ENCODE results near the gene JTB. TPM values are rescaled to one million over a fixed set of nuclear protein-coding genes. Genes with fewer than 3 reads are reported as not detected.
A peak's percentile ranks its signal among the peaks of the same experiment; 100 is the strongest.

The JTB gene
- total RNA-seq, 2 experiments from 2014 or later = 134 to 136 TPM

DNA sequence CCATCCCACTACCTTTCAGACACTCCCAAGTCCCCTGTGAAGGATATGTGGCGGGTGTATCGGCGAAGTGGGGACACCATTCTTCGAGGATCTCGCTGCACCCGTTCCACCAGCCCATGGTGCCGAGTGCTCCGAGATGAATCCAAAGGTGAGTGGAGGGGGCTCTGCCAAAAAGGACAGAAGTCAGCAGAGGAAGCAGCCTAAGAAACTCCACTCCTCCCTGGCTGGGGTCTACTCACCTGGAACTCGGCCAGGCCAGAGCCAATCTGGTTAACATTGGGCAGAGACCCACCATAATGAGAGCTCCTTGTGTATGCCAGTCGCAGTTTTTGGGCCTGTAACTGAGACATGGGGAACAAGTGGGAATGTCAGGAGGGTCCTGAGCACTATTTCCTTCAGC is 22.6 kb downstream of the JTB start:
- CTCF ChIA-PET = interaction anchor here (1.1 kb wide), 1 partner anchor 9 kb away, joined by 4 read pairs; the partner anchor contains the start of gene DENND4B
- H3K4me3 Mint-ChIP-seq = no peak overlapping the region

GRCh38 chr1:153953859-153954365 is 23.6 kb downstream of the JTB start:
- Mint-ChIP-seq H3K4me3 (no peak overlapping the region), H3K27ac (peak overlapping the region; percentile 47), H3K27me3 (no peaks in the 10 kb centered on the region), H3K4me1 (ENCODE audit: low read depth) (peaks cover 31% of the 10 kb centered on the region), H3K36me3 (peaks cover 40% of the 10 kb centered on the region), H3K9me3 (no peaks in the 10 kb centered on the region)
- DNase-seq = no peak
- POLR2A ChIA-PET = interaction anchor here (0.9 kb wide), 1 partner anchor 24 kb away, joined by 3 read pairs; the partner anchor contains the start of gene JTB
- intact Hi-C loops (cut with micrococcal nuclease) = no loop called here
- CTCF ChIA-PET = interaction anchor here (1.1 to 1.6 kb wide), 2 partner anchors 8 to 33 kb away, joined by 4 to 5 read pairs; partner anchors contain the start of gene DENND4B

More for the DNA sequence above, 22.6 kb downstream of the JTB start:
- Mint-ChIP-seq H3K36me3 (peaks cover 40% of the 10 kb centered on the region), H3K9me3 (no peaks in the 10 kb centered on the region), H3K27me3 (no peaks in the 10 kb centered on the region), H3K4me1 (ENCODE audit: low read depth) (peaks cover 33% of the 10 kb centered on the region), H3K27ac (peak overlapping the region; percentile 47)
- POLR2A ChIA-PET = interaction anchor here (3.3 kb wide), 1 partner anchor 9 kb away, joined by 21 read pairs; the partner anchor contains the start of gene DENND4B
- DNase-seq = no peak
- intact Hi-C loops (cut with micrococcal nuclease) = loop anchor here (5.0 kb wide), 1 partner anchor 323 kb away; the partner anchor contains the start of gene CHTOP

DNA sequence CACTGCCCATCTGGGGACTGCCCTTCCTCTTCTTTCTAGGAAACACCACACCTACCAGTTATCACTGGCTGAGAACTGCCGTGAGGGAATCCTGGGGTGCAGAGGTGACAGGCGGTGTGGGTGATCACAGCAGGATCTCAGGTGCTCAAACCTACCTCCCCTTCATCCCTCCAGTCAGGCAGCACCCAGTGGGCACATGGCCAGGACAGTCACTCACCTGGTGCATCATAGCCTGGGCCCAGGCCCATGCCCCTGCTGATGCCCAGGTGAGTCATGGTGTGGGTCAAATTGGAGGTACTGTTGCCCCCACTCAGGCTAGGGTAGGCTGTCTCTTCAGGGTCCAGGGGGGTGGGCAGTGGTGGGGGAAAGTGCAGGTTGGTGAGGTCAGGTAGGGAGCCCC is 25.7 kb downstream of the JTB start:
- H3K27ac Mint-ChIP-seq = no peak overlapping the region

GRCh38 chr1:153951183-153951582 is 26.3 kb downstream of the JTB start:
- CTCF ChIA-PET = interaction anchor here (1.0 kb wide), 1 partner anchor 153 kb away, joined by 3 read pairs; no protein-coding TSS in a partner anchor
- no peaks in the 10 kb centered on the region for H3K9me3 Mint-ChIP-seq
- intact Hi-C loops (cut with micrococcal nuclease) = no loop called here
- peak overlapping the region; percentile 16 for H3K27ac Mint-ChIP-seq
- peaks cover 22% of the 10 kb centered on the region for H3K4me1 Mint-ChIP-seq (ENCODE audit: low read depth)
- peaks cover 38% of the 10 kb centered on the region for H3K36me3 Mint-ChIP-seq
- DNase-seq = no peak
- H3K4me3 Mint-ChIP-seq = no peak overlapping the region
- H3K27me3 Mint-ChIP-seq = no peaks in the 10 kb centered on the region
- POLR2A ChIA-PET = interaction anchor here (0.9 kb wide), 1 partner anchor 11 kb away, joined by 3 read pairs; no protein-coding TSS in a partner anchor

More for the DNA sequence above, 25.7 kb downstream of the JTB start:
- Mint-ChIP-seq H3K27me3 (no peaks in the 10 kb centered on the region), H3K36me3 (peaks cover 38% of the 10 kb centered on the region), H3K4me1 (ENCODE audit: low read depth) (peaks cover 26% of the 10 kb centered on the region), H3K4me3 (no peak overlapping the region), H3K9me3 (no peaks in the 10 kb centered on the region)
- ChIA-PET POLR2A (no interaction called here), CTCF (no interaction called here)
- DNase-seq = no peak
- intact Hi-C loops (cut with micrococcal nuclease) = no loop called here

DNA sequence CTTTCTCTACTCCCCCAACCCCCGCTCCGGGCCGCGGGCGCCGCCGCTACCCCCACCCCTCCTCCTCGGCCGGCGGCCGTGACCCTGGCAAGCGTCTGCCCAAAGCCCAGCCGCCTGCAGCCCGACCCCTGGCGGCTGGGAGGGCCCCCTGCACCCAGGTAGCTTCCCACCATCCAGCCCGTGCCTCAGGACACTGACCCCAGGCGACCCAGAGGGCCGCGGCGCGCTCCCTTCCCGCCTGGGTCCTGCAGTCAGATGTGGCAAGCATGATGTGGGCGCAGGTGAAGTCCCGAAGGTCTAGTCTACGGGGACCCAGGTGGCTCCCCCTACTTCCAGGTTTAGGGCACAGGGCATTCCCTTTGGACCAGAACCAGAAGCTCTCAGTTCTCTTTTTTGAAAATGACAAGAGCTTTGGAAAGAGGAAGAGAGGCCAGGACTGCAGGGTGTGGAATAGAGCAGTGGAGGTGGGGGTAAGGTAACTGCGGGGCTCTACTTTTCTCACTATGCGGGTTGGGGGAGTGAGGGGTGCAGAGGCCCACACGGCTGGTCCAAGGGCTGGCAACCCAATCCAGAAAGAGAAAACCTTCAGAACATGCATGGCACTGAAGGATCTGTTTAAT is 30.7 kb downstream of the JTB start, which contains the start of gene DENND4B:
TSS of gene DENND4B (minus strand) at position 97 of the 620 bp plus-strand sequence. CDS start 2,344 bp downstream, outside the sequence.
- CTCF ChIA-PET = interaction anchor here (0.6 to 4.3 kb wide), 32 partner anchors 8 to 439 kb away, joined by 3 to 31 read pairs (median 4); partner anchors contain the start of genes CREB3L4, CRTC2, JTB and RAB13
- H3K9me3 Mint-ChIP-seq = no peaks in the 10 kb centered on the region
- peak within 1 kb of the TSS; percentile 92 for H3K4me3 Mint-ChIP-seq
- POLR2A ChIA-PET = interaction anchor here (0.6 to 3.9 kb wide), 12 partner anchors 9 to 171 kb away, joined by 3 to 41 read pairs (median 8); partner anchors contain the start of genes CREB3L4, CRTC2, GATAD2B and RPS27
- H3K4me1 Mint-ChIP-seq (ENCODE audit: low read depth) = peaks cover 25% of the 10 kb centered on the region
- no peaks in the 10 kb centered on the region for H3K27me3 Mint-ChIP-seq
- H3K27ac Mint-ChIP-seq = peak within 1 kb of the TSS; percentile 97
- intact Hi-C loops (cut with micrococcal nuclease) = loop anchor here (1.0 kb wide), 2 partner anchors 23 to 149 kb away; no protein-coding TSS in a partner anchor
- peaks cover 40% of the 10 kb centered on the region for H3K36me3 Mint-ChIP-seq
- peak; percentile 83 for DNase-seq

GRCh38 chr1:153945795-153946621 is 31.5 kb downstream of the JTB start:
- Mint-ChIP-seq H3K36me3 (peaks cover 36% of the 10 kb centered on the region), H3K9me3 (no peaks in the 10 kb centered on the region), H3K27ac (peak overlapping the region; percentile 97), H3K4me3 (peak overlapping the region; percentile 92), H3K27me3 (no peaks in the 10 kb centered on the region), H3K4me1 (ENCODE audit: low read depth) (peaks cover 25% of the 10 kb centered on the region)
- CTCF ChIA-PET = interaction anchor here (0.6 to 4.3 kb wide), 30 partner anchors 8 to 438 kb away, joined by 3 to 31 read pairs (median 6); partner anchors contain the start of genes CREB3L4, CRTC2, GATAD2B and JTB
- peak; percentile 81 for DNase-seq
- POLR2A ChIA-PET = interaction anchor here (0.6 to 3.9 kb wide), 14 partner anchors 10 to 171 kb away, joined by 3 to 41 read pairs (median 8); partner anchors contain the start of genes CREB3L4, CRTC2, GATAD2B and JTB
- intact Hi-C loops (cut with micrococcal nuclease) = loop anchor here (1.0 to 2.0 kb wide), 4 partner anchors 12 to 149 kb away; partner anchors contain the start of gene CRTC2

GRCh38 chr1:153945131-153945794 is 32.2 kb downstream of the JTB start:
- H3K4me1 Mint-ChIP-seq (ENCODE audit: low read depth) = peaks cover 25% of the 10 kb centered on the region
- DNase-seq = peak; percentile 86
- H3K36me3 Mint-ChIP-seq = peaks cover 36% of the 10 kb centered on the region
- intact Hi-C loops (cut with micrococcal nuclease) = loop anchor here (1.0 to 2.0 kb wide), 2 partner anchors 13 to 140 kb away; partner anchors contain the start of gene CRTC2
- ChIA-PET POLR2A (interaction anchor here (0.6 to 3.9 kb wide), 15 partner anchors 11 to 1976 kb away, joined by 3 to 41 read pairs (median 5); partner anchors contain the start of genes CREB3L4, GATAD2B, JTB and RPS27), CTCF (interaction anchor here (0.6 to 4.3 kb wide), 14 partner anchors 9 to 148 kb away, joined by 3 to 31 read pairs (median 10); partner anchors contain the start of genes CREB3L4, CRTC2, GATAD2B and RAB13)
- peak overlapping the region; percentile 92 for H3K4me3 Mint-ChIP-seq
- H3K27me3 Mint-ChIP-seq = no peaks in the 10 kb centered on the region
- no peaks in the 10 kb centered on the region for H3K9me3 Mint-ChIP-seq
- H3K27ac Mint-ChIP-seq = peak overlapping the region; percentile 97

GRCh38 chr1:153944827-153945117 is 32.7 kb downstream of the JTB start:
- DNase-seq = no peak
- POLR2A ChIA-PET = interaction anchor here (0.6 to 3.9 kb wide), 11 partner anchors 11 to 1977 kb away, joined by 3 to 41 read pairs (median 5); partner anchors contain the start of genes CREB3L4, GATAD2B, JTB and RPS27
- CTCF ChIA-PET = interaction anchor here (1.4 to 4.3 kb wide), 7 partner anchors 12 to 147 kb away, joined by 6 to 31 read pairs (median 18); partner anchors contain the start of genes CREB3L4, GATAD2B, RAB13 and RPS27
- Mint-ChIP-seq H3K4me1 (ENCODE audit: low read depth) (peaks cover 25% of the 10 kb centered on the region), H3K4me3 (peak overlapping the region; percentile 92), H3K9me3 (no peaks in the 10 kb centered on the region), H3K27me3 (no peaks in the 10 kb centered on the region), H3K27ac (peak overlapping the region; percentile 97), H3K36me3 (peaks cover 35% of the 10 kb centered on the region)
- intact Hi-C loops (cut with micrococcal nuclease) = loop anchor here (1.0 to 2.0 kb wide), 2 partner anchors 14 to 140 kb away; partner anchors contain the start of gene CRTC2

GRCh38 chr1:153944005-153944826 is 33.3 kb downstream of the JTB start:
- Mint-ChIP-seq H3K4me3 (peak overlapping the region; percentile 92), H3K36me3 (peaks cover 34% of the 10 kb centered on the region), H3K27me3 (no peaks in the 10 kb centered on the region), H3K4me1 (ENCODE audit: low read depth) (peaks cover 25% of the 10 kb centered on the region), H3K27ac (peak overlapping the region; percentile 97), H3K9me3 (no peaks in the 10 kb centered on the region)
- intact Hi-C loops (cut with micrococcal nuclease) = loop anchor here (2.0 kb wide), 1 partner anchor 139 kb away; no protein-coding TSS in a partner anchor
- ChIA-PET CTCF (interaction anchor here (1.0 to 4.3 kb wide), 8 partner anchors 12 to 147 kb away, joined by 3 to 31 read pairs (median 16); partner anchors contain the start of genes CREB3L4, GATAD2B, RAB13 and RPS27), POLR2A (interaction anchor here (0.6 to 3.9 kb wide), 14 partner anchors 12 to 1977 kb away, joined by 3 to 41 read pairs (median 4); partner anchors contain the start of genes CREB3L4, GATAD2B, JTB and RPS27)
- no peak for DNase-seq

All from activated CD4-positive, alpha-beta memory T cell treated with anti-CD3 and anti-CD28 coated beads for 36 hours (primary cell).